HG02571 (cell line): ENCODE results near the gene SEMA6A.

Experiments
- ATAC-seq: cut with Tn5 transposase; IDR thresholded peaks from one replicate; pipeline ENCODE4 v1.9.1; 2021; ENCODE audit warnings: mild to moderate bottlenecking, moderate library complexity; ENCODE audit not compliant: unreplicated experiment

The SEMA6A gene

GRCh38 chr5:116415182-116415581 lies 159.4 kb downstream of the SEMA6A start:
- ATAC-seq: no peak

GRCh38 chr5:116411101-116411571 lies 163.5 kb downstream of the SEMA6A start:
- ATAC-seq: no peak

GRCh38 chr5:116410336-116410890 lies 164.2 kb downstream of the SEMA6A start:
- ATAC-seq: no peak

- ATAC-seq: no peak
These were observed 164.9 kb downstream of the SEMA6A start for GRCh38 chr5:116409591-116410296.

- no peak for ATAC-seq
These were observed 168.1 kb downstream of the SEMA6A start for GRCh38 chr5:116406306-116407041.

GRCh38 chr5:116404792-116405191 lies 169.8 kb downstream of the SEMA6A start:
- no peak for ATAC-seq

- no peak for ATAC-seq
These were observed 170.6 kb downstream of the SEMA6A start for GRCh38 chr5:116404016-116404415.

- ATAC-seq: no peak
These were observed 172.4 kb downstream of the SEMA6A start for GRCh38 chr5:116402235-116402634.

- no peak for ATAC-seq
These were observed 173.0 kb downstream of the SEMA6A start for GRCh38 chr5:116401576-116401975.

- ATAC-seq: no peak
These were observed 178.0 kb downstream of the SEMA6A start for GRCh38 chr5:116396476-116397099.

- ATAC-seq: no peak
These were observed 178.9 kb downstream of the SEMA6A start for GRCh38 chr5:116395631-116396203.

- no peak for ATAC-seq
These were observed 179.4 kb downstream of the SEMA6A start for GRCh38 chr5:116395226-116395625.

GRCh38 chr5:116394186-116394867 lies 180.3 kb downstream of the SEMA6A start:
- ATAC-seq: no peak
